ENCODE measurements around the gene SPRY2.

The SPRY2 gene

DNA sequence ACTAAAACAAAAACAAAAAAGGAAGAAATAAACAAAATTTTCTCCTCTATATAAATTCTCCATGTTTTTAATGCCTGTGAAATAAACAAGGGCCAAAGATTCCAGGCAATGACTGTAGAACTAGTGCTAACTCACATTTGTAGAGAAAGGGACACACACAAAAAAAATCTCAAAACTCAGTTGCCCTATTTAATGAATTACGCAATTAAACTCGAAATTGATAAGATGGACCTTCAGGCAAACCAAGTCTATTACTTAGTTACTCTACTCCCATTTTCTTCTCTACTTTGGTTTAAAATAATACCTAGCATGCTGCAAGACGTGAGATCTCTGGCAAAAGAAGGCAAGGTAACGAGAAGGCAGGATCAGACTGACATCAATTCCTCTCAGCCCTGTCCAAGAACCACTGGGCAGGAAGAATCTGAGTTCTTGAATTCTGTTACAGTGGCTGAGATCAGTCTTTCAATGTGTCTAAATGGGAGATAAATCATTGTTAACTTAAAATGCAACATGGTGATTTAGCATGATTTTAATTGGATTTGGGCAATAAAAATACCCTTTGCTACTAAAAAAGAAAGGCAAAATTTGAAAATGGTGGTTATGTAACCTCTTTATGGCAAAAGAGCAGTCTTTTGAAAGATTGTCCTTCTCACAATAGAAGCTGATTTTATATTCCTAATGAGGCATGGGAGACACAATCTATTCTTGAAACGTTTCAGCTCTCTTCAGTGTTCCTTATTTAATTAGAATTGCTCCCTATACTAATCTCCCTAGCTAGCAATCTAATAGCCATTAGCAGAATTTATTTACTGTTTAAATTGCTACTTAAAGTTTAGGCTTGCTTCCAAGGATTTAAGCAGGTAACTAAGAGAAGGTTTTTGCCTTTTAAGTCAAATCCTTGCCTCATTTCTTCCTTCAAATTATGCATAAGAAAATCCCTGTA lies 25.9 kb downstream of the SPRY2 start:
- H3K4me1 Mint-ChIP-seq = peaks cover 5% of the 10 kb centered on the region
- H3K9me3 Mint-ChIP-seq = peaks cover 11% of the 10 kb centered on the region
- no peak overlapping the region for H3K4me3 Mint-ChIP-seq
- H3K36me3 Mint-ChIP-seq (ENCODE audit: low read depth) = peaks cover 11% of the 10 kb centered on the region
- H3K27me3 Mint-ChIP-seq (ENCODE audit: low read depth) = no peaks in the 10 kb centered on the region
- no peak overlapping the region for H3K27ac Mint-ChIP-seq
- TF ChIP-seq, protein P1, sequence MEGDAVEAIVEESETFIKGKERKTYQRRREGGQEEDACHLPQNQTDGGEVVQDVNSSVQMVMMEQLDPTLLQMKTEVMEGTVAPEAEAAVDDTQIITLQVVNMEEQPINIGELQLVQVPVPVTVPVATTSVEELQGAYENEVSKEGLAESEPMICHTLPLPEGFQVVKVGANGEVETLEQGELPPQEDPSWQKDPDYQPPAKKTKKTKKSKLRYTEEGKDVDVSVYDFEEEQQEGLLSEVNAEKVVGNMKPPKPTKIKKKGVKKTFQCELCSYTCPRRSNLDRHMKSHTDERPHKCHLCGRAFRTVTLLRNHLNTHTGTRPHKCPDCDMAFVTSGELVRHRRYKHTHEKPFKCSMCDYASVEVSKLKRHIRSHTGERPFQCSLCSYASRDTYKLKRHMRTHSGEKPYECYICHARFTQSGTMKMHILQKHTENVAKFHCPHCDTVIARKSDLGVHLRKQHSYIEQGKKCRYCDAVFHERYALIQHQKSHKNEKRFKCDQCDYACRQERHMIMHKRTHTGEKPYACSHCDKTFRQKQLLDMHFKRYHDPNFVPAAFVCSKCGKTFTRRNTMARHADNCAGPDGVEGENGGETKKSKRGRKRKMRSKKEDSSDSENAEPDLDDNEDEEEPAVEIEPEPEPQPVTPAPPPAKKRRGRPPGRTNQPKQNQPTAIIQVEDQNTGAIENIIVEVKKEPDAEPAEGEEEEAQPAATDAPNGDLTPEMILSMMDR (IDR thresholded peaks at IDR 0.05; ENCODE audit: unreplicated experiment in 3 of 3) = no peak

DNA sequence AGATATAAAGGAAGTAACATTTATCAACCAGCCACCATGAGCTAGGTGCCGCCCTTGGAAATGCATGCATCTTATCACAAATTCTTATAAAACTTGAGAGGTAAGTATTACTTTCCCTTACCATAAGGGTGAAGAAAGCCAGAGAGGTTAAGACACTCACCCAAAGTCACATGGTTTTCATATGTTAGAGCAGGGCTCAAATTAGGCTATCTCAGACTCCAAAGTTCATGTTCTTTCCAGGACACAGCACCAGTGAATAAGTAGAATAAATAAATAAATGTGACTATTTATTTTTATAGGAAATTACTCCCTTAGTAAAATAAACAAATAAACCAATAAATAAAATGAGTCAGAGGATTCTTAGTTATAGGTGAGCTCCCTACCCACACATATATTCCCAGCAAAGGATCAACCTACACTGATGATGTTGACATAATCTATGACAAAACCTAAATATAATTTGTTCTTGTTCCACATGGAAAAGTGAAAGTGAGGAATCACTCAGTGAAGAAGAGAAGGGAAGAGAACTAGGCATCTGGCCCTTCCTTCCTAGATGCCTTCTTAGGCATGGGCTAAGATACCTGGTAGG lies 27.2 kb downstream of the SPRY2 start:
- Mint-ChIP-seq H3K36me3 (ENCODE audit: low read depth) (no peaks in the 10 kb centered on the region), H3K27ac (no peak overlapping the region), H3K9me3 (peaks cover 3% of the 10 kb centered on the region), H3K4me1 (peaks cover 5% of the 10 kb centered on the region), H3K4me3 (no peak overlapping the region), H3K27me3 (ENCODE audit: low read depth) (no peaks in the 10 kb centered on the region)
- TF ChIP-seq, protein P1 (IDR thresholded peaks at IDR 0.05; ENCODE audit: unreplicated experiment in 3 of 3) = no peak

DNA sequence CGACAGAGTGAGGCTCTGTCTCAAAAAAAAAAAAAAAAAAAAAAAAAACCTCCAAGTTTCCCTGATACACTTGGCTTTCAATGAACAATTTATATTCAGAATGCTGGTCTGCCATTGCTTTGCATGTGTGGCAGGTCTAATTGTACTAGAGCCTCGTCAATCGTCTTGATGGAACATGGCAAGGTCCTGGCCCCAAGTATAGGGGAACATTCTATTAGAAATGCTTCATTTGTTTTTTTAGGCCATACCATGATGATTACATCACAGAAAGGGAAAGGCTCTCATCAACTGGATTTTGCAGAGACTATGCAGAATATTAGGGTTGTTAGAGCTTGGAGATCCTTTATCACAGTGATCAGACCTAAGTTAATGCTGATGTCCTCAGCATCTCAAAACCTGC lies 28.0 kb downstream of the SPRY2 start:
- TF ChIP-seq, protein P1 (IDR thresholded peaks at IDR 0.05; ENCODE audit: unreplicated experiment in 3 of 3) = no peak
- Mint-ChIP-seq H3K36me3 (ENCODE audit: low read depth) (no peaks in the 10 kb centered on the region), H3K4me1 (peaks cover 5% of the 10 kb centered on the region), H3K27me3 (ENCODE audit: low read depth) (no peaks in the 10 kb centered on the region), H3K27ac (no peak overlapping the region), H3K9me3 (peaks cover 3% of the 10 kb centered on the region), H3K4me3 (no peak overlapping the region)

DNA sequence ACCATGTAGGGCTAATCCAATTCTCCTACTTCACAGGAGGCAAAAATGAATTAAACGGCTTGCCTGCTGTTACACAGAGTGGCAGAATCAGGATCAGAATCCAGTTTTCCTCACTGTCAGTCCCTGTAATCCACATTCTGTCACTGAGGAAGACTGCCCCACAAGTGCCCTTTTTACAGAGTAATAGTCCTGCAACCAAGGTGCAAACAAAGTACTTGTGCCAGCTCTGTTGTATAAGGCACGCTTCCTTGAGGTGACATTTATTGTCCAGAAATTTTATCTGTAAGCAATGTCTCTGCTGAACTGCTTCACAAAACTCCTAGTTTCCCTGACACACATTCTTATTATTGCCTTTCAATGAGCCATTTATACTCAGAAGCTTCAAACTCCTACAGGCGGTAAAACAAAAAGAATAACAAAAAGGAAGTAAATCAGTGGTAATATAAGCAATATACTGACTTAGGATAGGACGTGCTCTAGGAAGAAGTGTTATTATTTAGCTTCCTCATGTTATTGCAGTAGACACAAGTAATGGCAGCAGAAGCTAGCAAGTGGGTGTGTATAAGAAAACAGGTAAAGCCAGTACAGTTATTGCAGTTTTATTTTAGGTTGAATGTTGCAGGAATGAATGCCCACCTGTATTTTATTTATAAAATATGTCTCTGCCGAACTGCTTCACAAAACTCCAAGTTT lies 28.8 kb downstream of the SPRY2 start:
- Mint-ChIP-seq H3K9me3 (no peaks in the 10 kb centered on the region), H3K4me3 (no peak overlapping the region), H3K27me3 (ENCODE audit: low read depth) (no peaks in the 10 kb centered on the region), H3K36me3 (ENCODE audit: low read depth) (no peaks in the 10 kb centered on the region), H3K4me1 (peaks cover 12% of the 10 kb centered on the region), H3K27ac (no peak overlapping the region)
- TF ChIP-seq, protein P1 (IDR thresholded peaks at IDR 0.05; ENCODE audit: unreplicated experiment in 3 of 3) = no peak

DNA sequence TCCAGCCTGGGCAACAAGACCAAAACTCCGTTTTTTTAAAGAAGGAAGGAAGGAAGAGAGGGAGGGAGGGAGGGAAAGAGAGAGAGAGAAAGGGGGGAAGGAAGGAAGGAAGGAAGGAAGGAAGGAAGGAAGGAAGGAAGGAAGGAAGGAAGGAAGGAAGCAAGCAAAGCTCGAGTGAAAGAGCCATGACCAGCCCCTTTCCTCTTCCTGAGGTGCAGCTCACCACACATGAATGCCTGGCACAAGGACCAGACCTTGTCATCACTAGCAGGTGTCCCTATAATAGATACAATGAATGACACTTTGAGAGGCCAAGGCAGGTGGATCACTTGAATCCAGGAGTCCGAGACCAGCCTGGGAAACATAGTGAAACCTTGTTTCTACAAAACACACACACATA lies 31.0 kb downstream of the SPRY2 start:
- Mint-ChIP-seq H3K4me3 (no peak overlapping the region), H3K4me1 (peaks cover 23% of the 10 kb centered on the region), H3K9me3 (no peaks in the 10 kb centered on the region), H3K36me3 (ENCODE audit: low read depth) (no peaks in the 10 kb centered on the region), H3K27me3 (ENCODE audit: low read depth) (no peaks in the 10 kb centered on the region), H3K27ac (no peak overlapping the region)
- TF ChIP-seq, protein P1 (IDR thresholded peaks at IDR 0.05; ENCODE audit: unreplicated experiment in 3 of 3) = no peak
